ENCODE measurements around the gene DGCR6L.
"Not testable (repeated sequence)": the region's sequence is repeated elsewhere in the genome, so short reads cannot be mapped to it uniquely, and the experiment has no call there.

GRCh38 chr22:20274374-20274773, 45.5 kb downstream of the DGCR6L start:
- TF ChIP-seq, protein P1, sequence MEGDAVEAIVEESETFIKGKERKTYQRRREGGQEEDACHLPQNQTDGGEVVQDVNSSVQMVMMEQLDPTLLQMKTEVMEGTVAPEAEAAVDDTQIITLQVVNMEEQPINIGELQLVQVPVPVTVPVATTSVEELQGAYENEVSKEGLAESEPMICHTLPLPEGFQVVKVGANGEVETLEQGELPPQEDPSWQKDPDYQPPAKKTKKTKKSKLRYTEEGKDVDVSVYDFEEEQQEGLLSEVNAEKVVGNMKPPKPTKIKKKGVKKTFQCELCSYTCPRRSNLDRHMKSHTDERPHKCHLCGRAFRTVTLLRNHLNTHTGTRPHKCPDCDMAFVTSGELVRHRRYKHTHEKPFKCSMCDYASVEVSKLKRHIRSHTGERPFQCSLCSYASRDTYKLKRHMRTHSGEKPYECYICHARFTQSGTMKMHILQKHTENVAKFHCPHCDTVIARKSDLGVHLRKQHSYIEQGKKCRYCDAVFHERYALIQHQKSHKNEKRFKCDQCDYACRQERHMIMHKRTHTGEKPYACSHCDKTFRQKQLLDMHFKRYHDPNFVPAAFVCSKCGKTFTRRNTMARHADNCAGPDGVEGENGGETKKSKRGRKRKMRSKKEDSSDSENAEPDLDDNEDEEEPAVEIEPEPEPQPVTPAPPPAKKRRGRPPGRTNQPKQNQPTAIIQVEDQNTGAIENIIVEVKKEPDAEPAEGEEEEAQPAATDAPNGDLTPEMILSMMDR (IDR thresholded peaks at IDR 0.05): not testable (repeated sequence)
- not testable (repeated sequence) for TF ChIP-seq POLR2A (IDR thresholded peaks at IDR 0.05)

Data from uterus (tissue), 2 donors.